Measurements from ENCODE around the gene CTSA. TPM values are rescaled to one million over a fixed set of nuclear protein-coding genes. Genes with fewer than 3 reads are reported as not detected.

Gene CTSA
- total and polyA plus RNA-seq, 9 of the 15 experiments (the other 6 are each of a cell fraction or from before 2014, with no cell fraction given): 8.8 to 61.7 (median 28.3) TPM

DNA sequence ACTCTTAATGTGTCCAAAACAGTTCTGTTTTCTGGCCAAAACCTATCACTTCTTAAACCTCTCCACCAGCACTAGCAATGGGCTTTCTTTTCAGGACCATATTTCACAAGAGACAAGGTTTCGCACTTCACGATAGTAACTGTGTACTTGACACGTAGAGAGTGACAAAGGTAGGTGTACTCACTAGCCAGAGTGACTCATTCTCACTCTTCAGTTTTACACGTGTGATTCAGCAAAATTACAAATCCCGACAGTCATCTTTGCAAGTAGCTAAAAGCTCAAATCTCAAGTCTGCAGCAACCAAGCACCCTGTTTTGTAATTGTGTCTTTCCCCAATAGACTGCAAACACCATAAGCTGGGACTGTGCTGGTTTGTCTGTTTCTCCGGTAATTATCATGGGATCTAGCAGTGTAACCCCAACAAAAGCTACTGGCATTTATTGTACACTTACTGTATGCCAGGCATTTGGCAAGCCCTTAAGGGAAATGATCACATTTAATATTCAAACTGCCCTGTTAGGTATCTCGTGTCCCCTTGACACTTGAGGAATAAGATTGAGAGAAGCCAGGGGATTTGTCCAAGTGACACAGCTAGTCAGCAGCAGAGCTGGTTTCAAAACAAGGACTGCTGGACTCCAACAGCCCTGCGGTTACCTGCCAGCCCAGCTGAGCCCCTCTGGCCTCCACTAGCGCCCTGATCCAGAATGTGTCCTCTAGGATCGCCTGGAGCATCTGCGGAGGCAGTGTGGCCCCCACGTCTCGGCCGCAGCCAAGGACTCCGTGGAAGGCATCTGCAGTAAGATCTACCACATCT, 53.2 kb downstream of the CTSA start (continued):
- TF ChIP-seq ZNF282 (CRISPR knock-in tag; IDR thresholded peaks at IDR 0.05) (no peak), ZNF436 (CRISPR knock-in tag; IDR thresholded peaks at IDR 0.05) (no peak), ZNF212 (CRISPR knock-in tag; IDR thresholded peaks at IDR 0.05) (no peak), CREB1 (IDR thresholded peaks at IDR 0.05) (no peak), CREB1 (CRISPR knock-in tag; IDR thresholded peaks at IDR 0.05) (0 out of 2 replicates have a peak, but pooled peaks have one; percentile 30), ZNF165 (CRISPR knock-in tag; IDR thresholded peaks at IDR 0.05; ENCODE audit: borderline replicate concordance) (no peak), KLF10 (CRISPR knock-in tag; IDR thresholded peaks at IDR 0.05) (no peak), CBFA2T2 (conservative IDR thresholded peaks at IDR 0.05) (0 out of 2 replicates have a peak, but pooled peaks have one; percentile 7), SAFB2 (IDR thresholded peaks at IDR 0.05; ENCODE audit: borderline replicate concordance, low read depth, low read length, severe bottlenecking) (no peak), BCOR (IDR thresholded peaks at IDR 0.05) (no peak), HCFC1 (IDR thresholded peaks at IDR 0.05; ENCODE audit: low read depth, low read length) (0 out of 2 replicates have a peak, but pooled peaks have one; percentile 6), FOS (IDR thresholded peaks at IDR 0.05; ENCODE audit: extremely low read depth, insufficient read length) (peak; percentile 39), ZNF24 (IDR thresholded peaks at IDR 0.05) (no peak), MYNN (IDR thresholded peaks at IDR 0.05) (peak; percentile 59; the same call in 1 of the 2 replicates), MYNN (CRISPR knock-in tag; IDR thresholded peaks at IDR 0.05) (no peak), SREBF1 (IDR thresholded peaks at IDR 0.05; ENCODE audit: borderline replicate concordance, low read depth, low read length) (no peak)
- TF ChIP-seq, protein P1, sequence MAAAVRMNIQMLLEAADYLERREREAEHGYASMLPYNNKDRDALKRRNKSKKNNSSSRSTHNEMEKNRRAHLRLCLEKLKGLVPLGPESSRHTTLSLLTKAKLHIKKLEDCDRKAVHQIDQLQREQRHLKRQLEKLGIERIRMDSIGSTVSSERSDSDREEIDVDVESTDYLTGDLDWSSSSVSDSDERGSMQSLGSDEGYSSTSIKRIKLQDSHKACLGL (CRISPR knock-in tag; IDR thresholded peaks at IDR 0.05; ENCODE audit: borderline replicate concordance, poor library complexity, severe bottlenecking): no peak
- TF ChIP-seq, protein P2, sequence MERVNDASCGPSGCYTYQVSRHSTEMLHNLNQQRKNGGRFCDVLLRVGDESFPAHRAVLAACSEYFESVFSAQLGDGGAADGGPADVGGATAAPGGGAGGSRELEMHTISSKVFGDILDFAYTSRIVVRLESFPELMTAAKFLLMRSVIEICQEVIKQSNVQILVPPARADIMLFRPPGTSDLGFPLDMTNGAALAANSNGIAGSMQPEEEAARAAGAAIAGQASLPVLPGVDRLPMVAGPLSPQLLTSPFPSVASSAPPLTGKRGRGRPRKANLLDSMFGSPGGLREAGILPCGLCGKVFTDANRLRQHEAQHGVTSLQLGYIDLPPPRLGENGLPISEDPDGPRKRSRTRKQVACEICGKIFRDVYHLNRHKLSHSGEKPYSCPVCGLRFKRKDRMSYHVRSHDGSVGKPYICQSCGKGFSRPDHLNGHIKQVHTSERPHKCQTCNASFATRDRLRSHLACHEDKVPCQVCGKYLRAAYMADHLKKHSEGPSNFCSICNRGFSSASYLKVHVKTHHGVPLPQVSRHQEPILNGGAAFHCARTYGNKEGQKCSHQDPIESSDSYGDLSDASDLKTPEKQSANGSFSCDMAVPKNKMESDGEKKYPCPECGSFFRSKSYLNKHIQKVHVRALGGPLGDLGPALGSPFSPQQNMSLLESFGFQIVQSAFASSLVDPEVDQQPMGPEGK (CRISPR knock-in tag; IDR thresholded peaks at IDR 0.05; ENCODE audit: borderline replicate concordance): no peak
- TF ChIP-seq, protein P3, sequence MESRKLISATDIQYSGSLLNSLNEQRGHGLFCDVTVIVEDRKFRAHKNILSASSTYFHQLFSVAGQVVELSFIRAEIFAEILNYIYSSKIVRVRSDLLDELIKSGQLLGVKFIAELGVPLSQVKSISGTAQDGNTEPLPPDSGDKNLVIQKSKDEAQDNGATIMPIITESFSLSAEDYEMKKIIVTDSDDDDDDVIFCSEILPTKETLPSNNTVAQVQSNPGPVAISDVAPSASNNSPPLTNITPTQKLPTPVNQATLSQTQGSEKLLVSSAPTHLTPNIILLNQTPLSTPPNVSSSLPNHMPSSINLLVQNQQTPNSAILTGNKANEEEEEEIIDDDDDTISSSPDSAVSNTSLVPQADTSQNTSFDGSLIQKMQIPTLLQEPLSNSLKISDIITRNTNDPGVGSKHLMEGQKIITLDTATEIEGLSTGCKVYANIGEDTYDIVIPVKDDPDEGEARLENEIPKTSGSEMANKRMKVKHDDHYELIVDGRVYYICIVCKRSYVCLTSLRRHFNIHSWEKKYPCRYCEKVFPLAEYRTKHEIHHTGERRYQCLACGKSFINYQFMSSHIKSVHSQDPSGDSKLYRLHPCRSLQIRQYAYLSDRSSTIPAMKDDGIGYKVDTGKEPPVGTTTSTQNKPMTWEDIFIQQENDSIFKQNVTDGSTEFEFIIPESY (CRISPR knock-in tag; IDR thresholded peaks at IDR 0.05): no peak
- TF ChIP-seq, protein P4, sequence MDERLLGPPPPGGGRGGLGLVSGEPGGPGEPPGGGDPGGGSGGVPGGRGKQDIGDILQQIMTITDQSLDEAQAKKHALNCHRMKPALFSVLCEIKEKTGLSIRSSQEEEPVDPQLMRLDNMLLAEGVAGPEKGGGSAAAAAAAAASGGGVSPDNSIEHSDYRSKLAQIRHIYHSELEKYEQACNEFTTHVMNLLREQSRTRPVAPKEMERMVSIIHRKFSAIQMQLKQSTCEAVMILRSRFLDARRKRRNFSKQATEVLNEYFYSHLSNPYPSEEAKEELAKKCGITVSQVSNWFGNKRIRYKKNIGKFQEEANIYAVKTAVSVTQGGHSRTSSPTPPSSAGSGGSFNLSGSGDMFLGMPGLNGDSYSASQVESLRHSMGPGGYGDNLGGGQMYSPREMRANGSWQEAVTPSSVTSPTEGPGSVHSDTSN (CRISPR knock-in tag; IDR thresholded peaks at IDR 0.05; ENCODE audit: low read depth): no peak
- TF ChIP-seq, protein P4 (tag; conservative IDR thresholded peaks at IDR 0.05; ENCODE audit: low read depth): peak; percentile 63

All from K562 (cell line).